SW480 (cell line): ENCODE results near the gene PDLIM1.
A peak's percentile ranks its signal among the peaks of the same experiment; 100 is the strongest.
"Not testable (repeated sequence)": the region's sequence is repeated elsewhere in the genome, so short reads cannot be mapped to it uniquely, and the experiment has no call there.

Source experiments
- DNase-seq: peaks from one replicate; pipeline ENCODE4 v3.0.0-alpha.2; 2016; ENCODE audit warnings: low spot score

PDLIM1 gene

GRCh38 chr10:95240811-95241210 is 50.0 kb downstream of the PDLIM1 start:
- no peak for DNase-seq

GRCh38 chr10:95240096-95240495 is 50.7 kb downstream of the PDLIM1 start:
- DNase-seq: not testable (repeated sequence)

GRCh38 chr10:95237376-95238170 is 53.2 kb downstream of the PDLIM1 start:
- no peak for DNase-seq

- peak; percentile 45 for DNase-seq
Measured at GRCh38 chr10:95236068-95236903, 54.5 kb downstream of the PDLIM1 start.

GRCh38 chr10:95235676-95236067 is 55.1 kb downstream of the PDLIM1 start:
- DNase-seq: no peak

GRCh38 chr10:95234951-95235350 is 55.9 kb downstream of the PDLIM1 start:
- DNase-seq: no peak

GRCh38 chr10:95233377-95234034 is 57.3 kb downstream of the PDLIM1 start:
- no peak for DNase-seq

GRCh38 chr10:95230677-95231586 is 59.9 kb downstream of the PDLIM1 start:
- not testable (repeated sequence) for DNase-seq

- DNase-seq: peak; percentile 79
Measured at GRCh38 chr10:95229724-95230627, 60.8 kb downstream of the PDLIM1 start.

GRCh38 chr10:95228934-95229723 is 61.7 kb downstream of the PDLIM1 start:
- not testable (repeated sequence) for DNase-seq

- no peak for DNase-seq
Measured at GRCh38 chr10:95225136-95225535, 65.7 kb downstream of the PDLIM1 start.

- no peak for DNase-seq
Measured at GRCh38 chr10:95221124-95221523, 69.7 kb downstream of the PDLIM1 start.

- DNase-seq: no peak
Measured at GRCh38 chr10:95220539-95220938, 70.3 kb downstream of the PDLIM1 start.

GRCh38 chr10:95217476-95217875 is 73.3 kb downstream of the PDLIM1 start:
- DNase-seq: no peak

GRCh38 chr10:95214793-95215192 is 76.0 kb downstream of the PDLIM1 start:
- DNase-seq: no peak

- DNase-seq: no peak
Measured at GRCh38 chr10:95214369-95214768, 76.4 kb downstream of the PDLIM1 start.

- DNase-seq: no peak
Measured at GRCh38 chr10:95211606-95212279, 79.1 kb downstream of the PDLIM1 start.

- no peak for DNase-seq
Measured at GRCh38 chr10:95209509-95210127, 81.2 kb downstream of the PDLIM1 start.
